ENCODE data around the gene FSD1L.

The FSD1L gene

GRCh38 chr9:105436783-105437182 is 11.1 kb upstream of the FSD1L start:
- DNase-seq, result no peak

DNA sequence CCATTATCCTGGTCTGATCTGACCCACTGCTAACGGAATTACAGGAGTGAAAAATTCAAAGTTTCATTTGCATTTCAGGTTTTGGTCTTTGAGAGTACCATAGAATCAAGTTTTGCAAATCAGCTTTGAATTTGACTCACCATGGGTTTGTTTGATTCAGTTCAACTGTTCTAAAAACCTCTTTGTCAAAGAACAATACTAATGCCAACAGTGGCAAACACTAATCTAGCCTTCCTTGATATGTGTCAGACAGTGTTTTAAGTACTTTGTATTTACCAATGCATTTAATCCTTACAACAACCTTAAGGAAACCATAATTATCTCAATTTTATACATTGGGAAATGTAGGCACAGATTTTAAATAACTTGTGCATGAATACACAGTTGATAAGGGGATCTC is 10.1 kb upstream of the FSD1L start:
- no peak for DNase-seq

DNA sequence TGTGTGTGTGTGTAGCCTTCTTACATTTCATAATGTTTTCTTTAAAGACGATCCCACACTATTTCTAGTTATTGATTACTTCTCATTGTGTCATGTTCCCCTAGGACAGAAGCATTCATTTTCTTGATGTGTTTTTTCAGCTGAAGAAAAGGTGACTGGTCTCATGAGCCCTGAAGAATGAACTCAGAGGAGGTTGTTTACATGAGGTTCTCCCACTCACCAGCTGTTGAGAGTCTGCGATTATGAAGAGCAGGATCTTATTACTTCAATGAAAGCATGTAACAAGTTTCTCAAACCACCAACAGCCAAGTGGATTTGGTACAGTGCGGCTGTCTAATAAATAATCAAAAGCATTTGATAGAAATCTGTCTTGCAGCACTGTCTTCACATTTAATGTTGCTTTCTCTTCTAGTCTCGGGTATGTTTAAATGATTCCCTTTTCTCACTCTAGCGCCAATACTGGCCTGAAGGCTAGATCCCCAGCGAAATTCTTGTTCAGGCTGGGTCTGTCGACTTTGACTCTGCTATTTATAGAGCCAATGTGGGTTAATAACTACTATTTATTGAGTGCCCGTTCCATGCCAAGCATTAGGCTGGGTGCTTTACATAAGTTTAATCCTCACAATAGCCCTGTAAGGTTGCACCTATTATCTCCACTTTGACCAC is 9.6 kb upstream of the FSD1L start:
- DNase-seq, result no peak

DNA sequence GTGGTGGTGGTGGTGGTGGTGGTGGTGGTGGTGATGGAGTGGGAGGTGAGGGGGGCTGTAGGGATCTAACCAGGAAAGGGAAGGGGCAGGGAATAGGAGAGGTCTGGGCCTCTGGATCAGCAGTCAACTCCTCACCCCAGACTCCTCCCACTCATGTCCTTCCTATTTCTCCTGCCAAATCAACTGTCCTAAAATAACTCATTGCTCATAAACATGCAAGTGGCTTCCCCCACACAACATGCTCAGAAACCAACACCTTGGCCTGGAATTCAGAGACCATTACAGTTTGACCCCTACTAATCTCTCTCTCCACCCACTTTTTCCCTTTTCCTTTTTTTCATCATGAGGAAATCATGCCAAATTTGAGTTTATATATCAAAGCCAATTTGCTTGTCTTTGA is 8.4 kb upstream of the FSD1L start:
- no peak for DNase-seq

GRCh38 chr9:105441616-105442160 is 6.1 kb upstream of the FSD1L start:
- DNase-seq, result no peak

- no peak for DNase-seq
Measured at GRCh38 chr9:105443121-105443520, 4.7 kb upstream of the FSD1L start.

DNA sequence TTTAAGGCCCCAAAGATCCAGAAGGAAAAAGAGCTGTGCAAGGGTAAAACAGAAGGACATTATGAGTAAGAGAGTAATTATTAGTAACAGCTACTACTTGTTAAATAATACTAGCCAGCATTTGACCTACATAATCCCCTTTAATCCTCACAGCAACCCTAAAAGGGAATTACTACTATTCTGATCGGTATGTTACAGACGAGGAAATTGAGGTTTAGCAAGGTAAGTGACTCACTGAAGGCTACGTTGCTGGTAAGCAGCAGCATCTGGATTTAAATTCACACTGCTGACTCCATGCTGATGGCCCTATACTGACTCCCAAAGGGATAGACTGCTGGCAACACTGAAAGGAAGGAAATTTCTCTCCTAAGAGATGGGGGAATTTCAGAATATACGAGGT is 3.7 kb upstream of the FSD1L start:
- DNase-seq, result no peak

- no peak for DNase-seq
Measured at GRCh38 chr9:105445203-105445881, 2.5 kb upstream of the FSD1L start.

DNA sequence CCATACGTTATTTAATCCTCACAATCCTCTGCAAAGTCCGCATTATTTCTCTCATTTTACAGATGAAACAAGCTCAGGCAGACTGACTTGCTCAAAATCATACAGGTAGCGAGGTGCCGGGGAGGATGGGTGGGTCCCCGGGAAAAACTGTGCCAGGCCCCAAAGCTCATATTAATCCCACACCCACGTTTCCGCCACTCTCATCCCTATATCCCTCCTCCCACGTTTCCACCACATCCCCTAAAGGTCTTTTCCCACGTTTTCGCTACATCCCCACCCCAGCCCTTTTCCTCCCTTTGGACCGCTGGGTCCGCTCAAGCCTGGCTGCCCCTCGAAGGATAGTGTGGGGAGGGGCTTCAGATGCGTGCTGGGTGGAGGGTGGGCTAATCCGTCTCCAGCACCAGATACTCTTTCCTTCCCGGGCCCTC is 434 bp upstream of the FSD1L start:
- DNase-seq, result no peak

GRCh38 chr9:105449081-105449480 is 1.2 kb downstream of the FSD1L start:
- DNase-seq, result no peak

- DNase-seq, result no peak
Measured at GRCh38 chr9:105452185-105452584, 4.4 kb downstream of the FSD1L start.

GRCh38 chr9:105455836-105456475 is 8.1 kb downstream of the FSD1L start:
- DNase-seq, result no peak

- no peak for DNase-seq
Measured at GRCh38 chr9:105457560-105458294, 9.9 kb downstream of the FSD1L start.

DNA sequence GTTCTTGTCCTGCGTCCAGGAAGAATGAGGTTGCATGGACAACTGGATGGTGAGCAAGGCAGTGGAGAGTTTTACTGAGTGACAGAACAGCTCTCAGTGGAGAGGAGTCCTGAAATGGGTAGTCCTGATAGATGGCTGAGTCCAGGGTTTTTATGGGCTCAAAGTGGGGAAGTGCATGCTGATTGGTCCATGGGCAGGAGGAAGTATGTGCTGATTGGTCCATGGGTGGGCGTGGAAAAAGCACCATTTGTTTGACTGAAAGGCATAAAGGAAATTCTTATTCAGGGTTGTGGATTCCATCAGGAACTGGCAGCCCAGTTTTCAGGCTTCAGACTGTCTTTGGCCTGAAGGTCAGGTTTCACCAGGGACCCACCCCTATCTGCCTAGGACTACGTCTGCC is 10.6 kb downstream of the FSD1L start:
- DNase-seq, result no peak

GRCh38 chr9:105459336-105459735 is 11.5 kb downstream of the FSD1L start:
- no peak for DNase-seq

DNA sequence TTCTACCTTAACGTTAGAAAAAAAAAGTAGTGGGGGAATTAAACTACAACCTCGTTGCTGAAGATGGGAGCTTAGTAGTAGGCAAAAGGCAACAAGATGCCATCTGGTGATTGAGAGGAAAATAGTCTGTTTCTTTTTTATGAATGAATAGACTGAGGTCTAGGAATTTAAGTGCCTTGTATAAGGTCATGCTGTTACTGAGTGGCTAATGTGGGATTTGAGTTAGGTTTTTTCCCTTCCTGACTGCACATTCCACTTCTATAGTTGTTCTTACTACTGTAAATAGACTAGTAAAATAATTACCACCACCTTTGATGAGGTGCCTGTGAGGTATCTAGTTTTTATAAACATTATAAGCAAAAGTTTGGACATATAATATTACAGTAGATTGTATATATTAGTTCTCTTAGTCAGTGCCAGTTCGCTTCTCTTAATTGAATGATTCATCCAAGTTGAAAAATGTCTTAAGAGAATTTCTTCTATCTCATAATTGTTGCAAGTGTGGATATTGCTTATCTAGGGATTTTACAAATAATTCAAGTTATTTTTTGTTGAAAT is 19.1 kb downstream of the FSD1L start:
- DNase-seq, result no peak

- DNase-seq, result no peak
Measured at GRCh38 chr9:105468875-105469274, 21.0 kb downstream of the FSD1L start.

- no peak for DNase-seq
Measured at GRCh38 chr9:105473221-105473620, 25.4 kb downstream of the FSD1L start.

DNA sequence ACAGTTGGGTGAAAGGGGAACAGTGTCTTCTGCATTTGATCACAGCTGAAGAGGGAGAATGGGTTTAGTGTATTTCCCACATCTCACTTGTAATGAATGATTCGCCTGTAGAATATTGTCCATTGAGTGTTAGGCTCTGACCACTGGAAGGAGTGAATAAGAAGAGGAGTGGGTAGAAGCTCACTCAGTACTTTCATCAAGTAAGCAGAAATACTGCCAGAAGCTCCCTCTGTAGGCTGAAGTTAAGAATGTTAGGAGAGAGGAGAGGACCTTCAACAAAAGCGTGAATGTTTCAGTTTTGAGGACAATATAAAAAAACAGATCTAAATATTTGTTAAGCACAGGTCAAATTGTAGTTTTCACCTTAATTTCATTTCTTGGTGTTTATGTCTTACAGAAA is 27.5 kb downstream of the FSD1L start:
- DNase-seq, result no peak

DNA sequence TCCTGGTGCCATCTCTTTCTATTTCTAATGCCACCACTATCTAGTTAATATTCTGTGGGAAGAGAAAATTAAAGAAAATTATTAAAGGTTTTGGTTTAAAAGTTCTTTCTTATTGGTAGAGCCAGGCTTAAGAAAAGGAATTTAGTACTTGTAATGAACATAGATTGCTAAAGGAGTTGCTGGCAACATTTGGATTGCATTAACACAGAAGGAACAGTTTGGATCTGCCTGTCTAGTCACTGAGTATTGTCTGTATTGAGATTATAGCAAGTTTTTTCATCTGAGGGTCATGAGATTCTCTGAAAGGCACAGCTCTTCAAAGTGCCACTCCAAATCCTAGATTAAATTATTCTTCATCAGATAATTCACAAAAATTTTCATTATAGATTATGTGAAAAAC is 32.0 kb downstream of the FSD1L start:
- no peak for DNase-seq

DNA sequence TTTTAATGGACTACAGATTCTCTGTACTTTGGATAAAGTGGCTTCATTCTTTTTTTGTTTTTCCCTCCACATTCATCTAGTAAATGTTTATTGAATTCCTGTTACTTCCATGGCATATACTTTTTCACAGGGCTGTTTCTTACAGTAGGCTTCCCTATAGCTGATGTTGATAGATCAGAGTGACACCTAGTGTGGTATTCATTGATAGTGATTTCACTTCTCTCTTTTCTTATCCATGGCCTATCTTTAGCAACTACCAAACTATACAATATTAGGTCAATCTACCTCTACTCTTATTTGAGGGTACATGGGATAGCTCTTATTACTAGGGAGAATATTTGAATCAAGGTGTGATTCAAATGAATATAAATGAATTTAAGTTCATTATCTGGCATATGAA is 35.8 kb downstream of the FSD1L start:
- DNase-seq, result no peak

GRCh38 chr9:105484226-105484625 is 36.4 kb downstream of the FSD1L start:
- no peak for DNase-seq

DNA sequence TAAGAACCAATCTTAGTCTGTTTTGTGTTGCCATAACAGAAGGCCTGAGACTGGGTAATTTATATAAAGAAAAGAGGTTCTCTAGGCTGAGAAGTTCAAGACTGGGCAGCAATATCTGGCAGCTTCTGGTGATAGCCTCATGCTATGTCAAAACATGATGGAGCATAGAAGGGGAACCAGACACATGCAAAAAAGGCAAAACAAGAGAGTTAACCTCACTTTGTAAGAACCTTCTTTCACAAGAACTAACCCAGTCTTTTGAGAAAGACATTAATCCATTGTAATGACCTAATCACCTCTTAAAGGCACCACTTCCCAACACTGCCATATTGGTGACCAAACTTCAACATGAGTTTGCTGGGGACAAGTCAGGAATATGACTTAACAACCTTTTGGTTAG is 37.3 kb downstream of the FSD1L start:
- no peak for DNase-seq

Measured in NCI-H1048 (cell line).